KMS-11 (cell line): ENCODE data around the gene CFAP53.

Source experiments
- H2AFZ ChIP-seq: fragments of 200-600 bp; sonication (generic); 2 replicates; pipeline ENCODE4 v1.6.1; 2016; ENCODE audit warnings: antibody characterized with exemption, mixed run types, low read depth
- H3K27ac ChIP-seq: fragments of 200-600 bp; sonication (generic); 2 replicates; pipeline ENCODE4 v1.6.1; 2016; ENCODE audit warnings: mild to moderate bottlenecking, mixed run types
- H3K27me3 ChIP-seq: fragments of 200-600 bp; sonication (generic); 2 replicates; pipeline ENCODE4 v1.6.1; 2017; ENCODE audit warnings: mild to moderate bottlenecking, low read depth, mixed run types, moderate library complexity; ENCODE audit not compliant: insufficient read depth
- H3K36me3 ChIP-seq: fragments of 200-600 bp; sonication (generic); 2 replicates; pipeline ENCODE4 v1.6.1; 2017; ENCODE audit warnings: mild to moderate bottlenecking, mixed run types; ENCODE audit not compliant: insufficient read depth
- H3K4me1 ChIP-seq: fragments of 200-600 bp; sonication (generic); 2 replicates; pipeline ENCODE4 v1.6.1; 2016; ENCODE audit warnings: mild to moderate bottlenecking, low read depth, mixed run types; ENCODE audit not compliant: poor library complexity, severe bottlenecking
- H3K4me2 ChIP-seq: fragments of 200-600 bp; sonication (generic); 2 replicates; pipeline ENCODE4 v1.7.0; 2016; ENCODE audit warnings: mild to moderate bottlenecking, mixed run types
- H3K4me3 ChIP-seq: fragments of 200-600 bp; sonication (generic); IDR thresholded peaks from 2 replicates; pipeline ENCODE4 v1.6.1; 2017; ENCODE audit warnings: low read depth, low read length, mixed read lengths; ENCODE audit not compliant: insufficient read depth
- H3K79me2 ChIP-seq: fragments of 200-600 bp; sonication (generic); 2 replicates; pipeline ENCODE4 v1.6.1; 2016; ENCODE audit warnings: low read depth, mixed run types; ENCODE audit not compliant: insufficient read depth
- H3K9ac ChIP-seq: fragments of 200-600 bp; sonication (generic); 2 replicates; pipeline ENCODE4 v1.6.1; 2016; ENCODE audit warnings: mild to moderate bottlenecking, mixed run types
- H4K20me1 ChIP-seq: fragments of 200-600 bp; sonication (generic); 2 replicates; pipeline ENCODE4 v1.6.1; 2016; ENCODE audit warnings: mild to moderate bottlenecking, mixed run types; ENCODE audit not compliant: insufficient read depth
- CTCF ChIP-seq: fragments of 200-600 bp; sonication (generic); conservative IDR thresholded peaks from 2 replicates; pipeline ENCODE4 v1.6.1; 2017; ENCODE audit warnings: low read depth, mild to moderate bottlenecking, antibody characterized with exemption, low read length, moderate library complexity, mixed read lengths

CFAP53 gene

DNA sequence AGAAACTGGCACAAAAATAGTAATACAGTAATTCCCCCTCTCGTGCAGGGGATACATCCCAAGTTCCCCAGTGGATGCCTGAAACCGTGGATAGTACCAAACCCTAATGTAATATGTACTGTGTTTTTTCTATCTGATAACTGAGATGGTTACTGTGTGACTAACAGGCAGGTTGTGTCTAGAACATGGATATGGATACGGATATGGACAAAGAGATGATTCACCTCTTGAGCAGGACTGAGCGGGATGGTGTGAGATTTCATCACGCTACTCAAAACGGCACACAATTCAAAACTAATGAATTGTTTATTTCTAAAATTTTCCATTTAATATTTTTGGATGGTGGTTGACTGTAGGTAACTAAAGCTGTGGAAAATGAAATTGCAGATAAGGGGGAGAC lies 11.6 kb upstream of the CFAP53 start:
- Histone ChIP-seq H3K4me2 (no peak overlapping the region), H3K79me2 (peaks cover 28% of the 10 kb centered on the region), H2AFZ (no peak overlapping the region), H3K36me3 (peaks cover 21% of the 10 kb centered on the region; the same call in 1 of the 2 replicates), H4K20me1 (no peaks in the 10 kb centered on the region), H3K4me3 (no peak overlapping the region), H3K27me3 (no peaks in the 10 kb centered on the region), H3K27ac (no peak overlapping the region), H3K9ac (no peak overlapping the region), H3K4me1 (peaks cover 23% of the 10 kb centered on the region)
- TF ChIP-seq CTCF, result no peak

DNA sequence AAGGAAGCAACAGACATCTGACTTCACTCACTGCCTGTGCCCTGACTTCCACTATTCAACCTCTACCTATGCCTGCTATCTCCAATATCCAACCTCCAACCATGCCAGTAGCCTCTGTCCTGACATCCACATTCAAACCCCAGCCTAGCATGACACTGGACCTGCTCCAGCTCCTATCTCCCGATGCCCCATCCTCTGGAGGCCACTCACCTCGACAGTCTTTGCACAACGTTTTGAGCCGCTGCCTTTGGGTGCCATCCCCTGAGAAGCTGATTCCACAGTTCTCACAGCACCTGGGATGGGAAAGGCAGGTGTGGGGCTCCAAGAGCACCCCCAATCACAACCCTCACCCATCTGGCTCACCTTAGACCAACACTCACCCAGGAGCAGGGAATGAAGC lies 10.2 kb upstream of the CFAP53 start:
- Histone ChIP-seq H3K36me3 (peaks cover 21% of the 10 kb centered on the region; the same call in 1 of the 2 replicates), H2AFZ (no peak overlapping the region), H3K79me2 (peaks cover 28% of the 10 kb centered on the region), H3K27ac (no peak overlapping the region), H3K27me3 (no peaks in the 10 kb centered on the region), H3K9ac (no peak overlapping the region), H3K4me1 (peaks cover 18% of the 10 kb centered on the region), H3K4me2 (no peak overlapping the region), H4K20me1 (no peaks in the 10 kb centered on the region), H3K4me3 (no peak overlapping the region)
- no peak for TF ChIP-seq CTCF

GRCh38 chr18:50275503-50276036 lies 9.3 kb upstream of the CFAP53 start:
- Histone ChIP-seq H3K4me2 (no peak overlapping the region), H3K9ac (no peak overlapping the region), H2AFZ (no peak overlapping the region), H3K4me3 (no peak overlapping the region), H3K4me1 (peaks cover 17% of the 10 kb centered on the region), H3K27ac (no peak overlapping the region), H3K27me3 (no peaks in the 10 kb centered on the region), H3K36me3 (peaks cover 21% of the 10 kb centered on the region; the same call in 1 of the 2 replicates), H3K79me2 (peaks cover 21% of the 10 kb centered on the region), H4K20me1 (peaks cover 4% of the 10 kb centered on the region; the same call in 1 of the 2 replicates)
- TF ChIP-seq CTCF, result no peak

- H3K36me3 ChIP-seq, result peaks cover 27% of the 10 kb centered on the region; the same call in 1 of the 2 replicates
- no peak overlapping the region for H3K4me3 ChIP-seq
- no peaks in the 10 kb centered on the region for H3K27me3 ChIP-seq
- H3K4me1 ChIP-seq, result peaks cover 11% of the 10 kb centered on the region
- no peak for TF ChIP-seq CTCF
- no peak overlapping the region for H3K9ac ChIP-seq
- peaks cover 4% of the 10 kb centered on the region; the same call in 1 of the 2 replicates for H4K20me1 ChIP-seq
- H3K4me2 ChIP-seq, result no peak overlapping the region
- H3K79me2 ChIP-seq, result peaks cover 15% of the 10 kb centered on the region
- H2AFZ ChIP-seq, result no peak overlapping the region
- H3K27ac ChIP-seq, result no peak overlapping the region
These were observed 8.6 kb upstream of the CFAP53 start for GRCh38 chr18:50274941-50275340.
